Measurements from ENCODE around the gene ERC2.

Gene ERC2

DNA sequence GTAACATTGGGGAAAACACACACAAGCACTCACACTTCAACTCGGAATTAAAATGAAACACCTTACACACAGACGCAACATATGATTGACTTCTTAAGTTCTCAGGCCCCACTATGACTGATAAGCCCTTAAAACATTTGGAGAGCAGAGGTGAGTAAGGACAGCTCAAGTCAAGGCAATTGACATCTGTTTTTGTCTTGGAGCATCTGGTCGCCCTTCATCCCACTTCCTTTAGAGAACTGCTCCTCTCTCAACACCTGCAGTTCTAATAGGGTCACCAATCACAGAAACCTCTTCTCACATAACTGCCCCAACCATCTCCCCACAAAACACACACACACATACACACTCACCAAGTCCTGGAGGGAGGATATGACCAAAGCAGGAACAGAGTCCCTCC is 43.4 kb downstream of the ERC2 start:
- DNase-seq (ENCODE audit: low read depth in 2 of 2) = no peak

DNA sequence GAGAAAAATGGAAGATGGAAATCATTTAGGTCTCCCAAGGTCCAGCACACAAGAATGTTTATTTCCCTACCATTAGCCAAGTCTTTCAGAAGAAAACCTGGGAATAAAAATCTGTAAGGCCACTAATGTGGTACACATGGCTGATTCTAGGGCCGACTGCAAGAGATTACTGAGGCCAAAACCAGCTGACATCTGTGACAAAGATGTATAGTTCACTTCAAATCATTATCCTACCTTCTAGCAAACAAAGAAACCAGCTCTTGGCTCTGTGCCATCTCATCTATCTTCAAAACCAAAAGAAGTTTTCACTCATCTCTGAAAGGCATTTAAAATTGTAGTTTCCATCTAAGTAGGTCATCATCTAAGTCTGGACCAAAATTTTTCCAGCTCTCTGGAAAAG is 43.9 kb downstream of the ERC2 start:
- no peak for DNase-seq (ENCODE audit: low read depth in 2 of 2)

DNA sequence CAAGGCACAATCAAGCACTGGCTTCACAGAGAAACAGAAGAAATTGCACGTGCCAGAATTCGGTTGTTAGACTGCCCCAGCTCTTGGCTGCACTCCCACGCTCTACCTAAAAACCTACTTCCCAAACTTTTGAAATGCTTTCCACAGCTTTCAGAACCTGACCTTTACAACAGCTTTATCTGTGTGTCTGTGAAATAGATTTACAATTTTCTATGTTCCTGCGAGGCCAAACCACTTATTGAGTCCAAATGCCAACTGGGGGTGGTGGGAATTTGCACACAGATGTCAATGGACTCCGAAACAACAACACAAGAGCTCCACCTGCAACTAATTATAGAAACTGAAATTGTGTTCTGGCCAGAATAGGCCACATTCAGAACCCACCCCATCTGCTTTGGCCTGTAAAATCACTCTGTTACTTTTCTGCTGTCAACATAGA is 44.6 kb downstream of the ERC2 start:
- no peak for DNase-seq (ENCODE audit: low read depth in 2 of 2)

GRCh38 chr3:56422316-56422715 is 46.0 kb downstream of the ERC2 start:
- DNase-seq (ENCODE audit: low read depth in 2 of 2) = no peak

DNA sequence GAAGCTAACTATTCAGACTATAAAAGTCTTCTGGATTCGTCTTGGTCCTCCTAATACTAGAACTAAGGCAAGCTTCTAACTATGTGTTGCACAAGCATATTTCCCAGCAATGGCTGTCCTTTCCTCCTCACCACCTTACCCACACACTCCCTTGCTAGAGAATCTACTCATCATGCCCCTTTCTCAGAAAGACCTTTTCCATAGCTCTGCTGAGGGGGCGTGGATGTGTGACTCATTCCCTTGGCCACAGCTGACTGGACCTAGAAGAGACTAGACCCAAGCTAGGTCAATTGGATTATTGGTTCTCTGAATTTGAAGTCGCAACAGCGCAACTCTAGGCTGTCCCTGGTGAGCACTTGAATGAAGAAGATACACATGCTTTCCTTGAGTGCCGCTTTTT is 47.1 kb downstream of the ERC2 start:
- DNase-seq (ENCODE audit: low read depth in 2 of 2) = no peak

- no peak for DNase-seq (ENCODE audit: low read depth in 2 of 2)
Measured at GRCh38 chr3:56415652-56416051, 52.6 kb downstream of the ERC2 start.

- no peak for DNase-seq (ENCODE audit: low read depth in 2 of 2)
Measured at GRCh38 chr3:56413911-56414310, 54.4 kb downstream of the ERC2 start.

- DNase-seq (ENCODE audit: low read depth in 2 of 2) = no peak
Measured at GRCh38 chr3:56411166-56411565, 57.1 kb downstream of the ERC2 start.

DNA sequence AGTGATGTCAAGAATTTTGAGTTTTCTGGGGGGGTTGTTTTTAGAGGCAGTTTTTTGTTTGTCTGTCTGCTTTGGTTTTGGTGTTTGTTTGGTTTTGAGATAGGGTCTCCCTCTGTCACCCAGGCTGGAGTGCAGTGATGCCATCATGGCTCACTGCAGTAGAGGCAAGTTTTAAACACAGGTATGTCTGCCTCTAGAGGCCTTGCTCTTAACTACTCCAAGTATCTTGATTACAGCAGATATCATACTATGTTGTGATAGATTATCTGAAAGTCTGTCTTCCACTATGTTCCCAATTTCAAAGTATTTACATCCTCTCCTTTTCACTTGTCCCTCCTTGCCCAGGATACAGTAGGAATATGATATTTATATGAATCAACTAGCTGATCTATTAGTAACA is 57.7 kb downstream of the ERC2 start:
- DNase-seq (ENCODE audit: low read depth in 2 of 2) = no peak

DNA sequence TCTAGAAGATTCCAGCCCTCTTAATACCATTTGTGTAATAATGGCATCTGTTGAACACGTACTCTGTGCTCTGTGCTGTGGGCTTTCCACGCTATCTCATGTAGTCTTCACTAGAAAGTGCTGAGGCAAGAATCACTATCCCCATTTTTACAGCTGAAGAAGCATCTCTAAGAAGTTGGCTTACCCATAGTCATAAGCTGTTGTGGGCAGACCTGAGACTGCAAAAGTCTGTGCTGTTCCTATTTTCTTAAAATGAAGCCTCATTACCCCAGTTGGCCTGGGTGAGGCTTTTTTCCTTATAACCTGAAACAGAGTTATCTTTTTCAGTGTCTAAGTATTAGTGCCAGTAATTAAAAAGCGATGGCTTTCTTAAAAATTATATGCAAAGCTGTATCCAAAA is 58.5 kb downstream of the ERC2 start:
- no peak for DNase-seq (ENCODE audit: low read depth in 2 of 2)

GRCh38 chr3:56408761-56409196 is 59.5 kb downstream of the ERC2 start:
- no peak for DNase-seq (ENCODE audit: low read depth in 2 of 2)

DNA sequence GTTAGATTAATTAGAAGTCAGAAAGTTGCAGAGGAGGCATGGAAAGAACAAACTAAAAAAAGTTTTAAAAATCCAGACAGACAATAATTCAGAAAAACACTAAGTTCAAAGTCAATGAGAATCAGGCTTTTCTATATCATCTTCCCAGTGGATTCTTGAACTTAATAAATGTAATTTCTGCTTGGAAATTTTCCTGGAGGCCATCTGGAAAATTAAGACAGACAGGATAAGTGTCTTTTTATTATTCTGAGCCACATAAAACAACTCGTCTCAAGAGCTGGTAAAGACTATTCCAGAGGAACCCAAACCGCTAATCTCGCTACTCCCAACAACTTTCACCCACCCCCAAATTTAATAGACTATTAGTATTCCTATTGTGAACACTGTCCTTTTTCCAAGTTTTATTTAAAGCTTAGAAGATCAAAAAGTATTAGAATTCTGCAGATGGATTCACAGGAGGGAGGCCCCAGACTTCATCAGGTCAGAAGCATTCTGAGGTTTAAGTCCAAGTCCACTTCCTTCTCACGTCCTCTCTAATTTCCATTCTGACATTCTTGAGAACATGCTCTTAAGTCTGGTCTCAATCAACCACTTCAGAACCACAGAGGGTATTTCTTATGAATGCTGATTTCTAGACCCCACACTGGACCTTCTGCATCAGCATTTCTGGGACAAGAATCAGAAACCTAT is 61.3 kb downstream of the ERC2 start:
- no peak for DNase-seq (ENCODE audit: low read depth in 2 of 2)

DNA sequence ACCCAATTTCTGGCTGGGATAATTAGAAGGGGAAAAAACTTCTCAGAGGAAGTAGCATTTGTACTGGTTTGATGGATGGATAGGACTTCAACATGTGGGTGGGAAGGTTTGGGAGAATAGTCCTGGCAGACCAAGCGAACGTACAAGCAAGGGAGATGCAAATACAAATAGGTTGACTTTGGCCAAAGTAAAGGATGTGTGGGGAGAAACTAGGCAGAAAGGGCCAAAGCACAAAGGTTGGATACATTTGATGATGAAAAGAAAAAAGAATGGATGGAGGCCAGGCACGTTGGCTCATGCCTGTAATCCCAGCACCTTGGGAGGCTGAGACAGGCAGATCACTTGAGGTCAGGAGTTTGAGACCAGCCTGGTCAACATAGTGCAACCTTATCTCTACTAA is 63.4 kb downstream of the ERC2 start:
- no peak for DNase-seq (ENCODE audit: low read depth in 2 of 2)

- no peak for DNase-seq (ENCODE audit: low read depth in 2 of 2)
Measured at GRCh38 chr3:56398659-56399058, 69.6 kb downstream of the ERC2 start.

DNA sequence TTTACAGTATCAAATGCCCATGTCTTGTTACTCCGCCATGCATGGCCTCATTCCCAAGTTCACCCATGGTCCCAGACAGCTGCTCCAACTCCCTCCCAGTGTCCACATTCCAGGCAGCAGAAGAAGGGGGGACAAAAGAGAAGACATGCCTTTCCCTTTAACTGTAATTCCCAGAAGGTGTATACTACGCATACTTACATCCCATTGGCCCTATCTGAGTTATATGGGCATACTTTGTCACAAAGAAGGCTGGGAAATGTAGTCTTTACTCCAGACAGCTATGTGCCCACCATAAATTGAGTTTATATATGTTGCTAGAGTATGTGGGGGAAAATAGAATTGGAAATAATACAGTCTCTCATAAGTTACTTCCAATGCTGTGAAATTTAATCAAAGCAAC is 70.5 kb downstream of the ERC2 start:
- no peak for DNase-seq (ENCODE audit: low read depth in 2 of 2)

GRCh38 chr3:56389183-56389830 is 79.0 kb downstream of the ERC2 start:
- DNase-seq (ENCODE audit: low read depth in 2 of 2) = no peak

DNA sequence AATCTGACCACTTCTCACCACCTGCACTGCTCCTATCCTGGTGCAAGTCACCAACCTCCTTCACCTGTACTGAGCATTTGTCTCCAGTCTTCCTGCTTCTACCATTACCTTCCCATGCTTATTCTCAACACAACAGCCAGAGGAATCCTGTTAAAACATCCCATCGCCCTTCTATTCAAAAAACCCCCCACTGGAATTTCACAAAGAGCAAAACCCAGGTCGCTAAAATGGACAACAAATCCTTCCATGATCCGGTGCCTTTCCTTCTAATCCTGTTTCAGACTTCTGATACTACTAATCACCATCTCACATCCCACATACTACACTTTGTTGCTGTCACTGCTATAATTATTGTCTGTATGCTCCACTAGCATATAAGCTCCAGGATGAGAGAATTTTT is 85.2 kb downstream of the ERC2 start:
- DNase-seq (ENCODE audit: low read depth in 2 of 2) = no peak

GRCh38 chr3:56379723-56380287 is 88.5 kb downstream of the ERC2 start:
- DNase-seq (ENCODE audit: low read depth in 2 of 2) = no peak

DNA sequence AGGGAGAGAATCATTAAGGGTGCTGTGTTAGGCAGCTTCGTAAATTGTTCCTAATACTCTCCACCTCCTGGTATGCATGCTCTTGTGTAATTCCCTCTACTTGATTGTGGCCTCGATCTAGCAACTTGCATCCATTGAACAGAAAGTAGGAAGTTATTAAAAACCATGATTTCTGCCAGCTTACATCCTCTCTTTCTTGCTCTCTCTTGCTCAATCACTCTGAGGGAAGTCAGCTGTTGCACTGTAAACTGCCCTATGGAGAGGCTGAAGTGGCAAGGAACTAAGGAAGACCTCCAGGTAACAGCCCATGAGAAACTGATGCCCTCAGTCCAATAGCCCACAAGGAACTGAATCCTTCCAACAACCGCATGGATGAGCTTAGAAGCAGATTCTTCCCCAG is 92.6 kb downstream of the ERC2 start:
- DNase-seq (ENCODE audit: low read depth in 2 of 2) = no peak

GRCh38 chr3:56373386-56373785 is 94.9 kb downstream of the ERC2 start:
- no peak for DNase-seq (ENCODE audit: low read depth in 2 of 2)

DNA sequence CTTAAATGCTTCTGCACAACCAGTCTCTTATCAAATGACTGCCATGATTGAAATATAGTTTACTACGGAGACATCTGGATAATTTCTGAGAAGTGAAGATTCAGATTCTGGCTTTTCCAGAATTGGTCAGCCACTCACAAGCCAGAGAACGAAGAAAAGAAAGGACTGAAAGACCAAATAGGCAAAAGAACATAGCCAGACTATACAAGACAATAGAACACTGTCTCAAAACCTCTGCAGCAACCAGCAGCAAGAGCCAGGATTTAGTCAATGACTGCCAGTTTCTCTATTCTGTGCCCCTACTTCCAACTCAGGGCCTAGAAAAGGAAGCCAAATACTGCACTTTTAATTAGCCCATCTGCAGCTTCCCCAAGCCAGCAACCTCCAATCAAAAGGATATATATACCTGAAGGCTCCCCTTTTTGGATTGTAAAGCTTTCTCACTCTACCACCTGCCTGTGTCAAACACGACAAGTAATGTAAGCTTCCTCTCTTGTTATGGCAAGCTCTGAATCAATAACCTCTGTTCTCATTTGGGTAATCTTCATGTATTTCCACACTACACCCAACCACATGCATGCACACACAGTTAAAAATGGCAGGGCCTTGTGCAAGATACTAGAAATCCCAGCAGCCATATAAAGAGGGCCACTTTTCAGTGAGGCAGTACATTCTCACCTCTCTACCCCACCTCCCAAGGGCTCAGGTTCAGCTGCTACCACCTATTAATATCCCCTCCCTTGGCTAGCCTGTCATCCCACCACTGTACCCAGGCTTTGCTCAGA is 97.1 kb downstream of the ERC2 start:
- no peak for DNase-seq (ENCODE audit: low read depth in 2 of 2)

DNA sequence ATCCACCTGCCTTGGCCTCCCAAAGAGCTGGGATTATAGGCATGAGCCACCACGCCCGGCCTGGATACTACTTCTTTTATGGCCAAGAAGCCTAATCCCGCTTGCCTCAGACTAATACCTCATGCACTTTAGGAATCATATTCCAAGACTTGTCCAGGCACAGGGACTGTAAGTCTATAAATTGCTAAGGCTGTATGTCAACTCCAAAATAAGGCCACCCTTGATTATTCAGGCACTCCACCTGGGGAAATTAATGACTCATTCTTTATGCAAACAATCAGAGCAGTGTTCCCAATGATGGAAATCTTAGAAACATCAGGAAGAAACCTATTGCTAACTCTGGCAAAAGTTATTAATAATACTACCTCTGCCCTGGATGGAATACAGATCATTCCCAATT is 98.4 kb downstream of the ERC2 start:
- no peak for DNase-seq (ENCODE audit: low read depth in 2 of 2)

DNA sequence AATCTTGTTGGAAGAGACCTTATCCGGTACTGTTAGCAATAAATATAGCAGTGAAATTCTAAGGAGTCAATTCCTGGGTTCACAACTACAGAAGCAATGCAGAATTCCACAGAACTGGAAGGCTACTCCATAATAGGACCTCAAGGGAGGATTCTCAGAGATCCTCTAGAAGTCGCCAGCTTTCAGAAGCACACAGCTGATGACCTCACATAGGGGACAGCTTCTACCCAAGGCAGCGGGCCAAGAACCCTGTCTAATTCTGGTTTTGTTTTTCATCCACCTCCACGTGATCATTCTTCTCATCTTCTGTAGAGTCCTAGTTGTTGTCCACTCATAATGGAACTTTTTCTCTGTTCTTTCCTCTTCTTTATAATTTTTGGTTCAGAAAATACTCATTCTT is 99.4 kb downstream of the ERC2 start:
- DNase-seq (ENCODE audit: low read depth in 2 of 2) = no peak

Measured in stimulated activated CD4-positive, alpha-beta T cell treated with anti-CD3 and anti-CD28 coated beads, Interleukin-1b, Interleukin-23, amount 100 ng/mL, for 4 hours (primary cell).